Loucy (cell line): ENCODE results near the gene RXRG.

Experiments used
- H2AFZ ChIP-seq: fragments of 200-600 bp; sonication (generic); 2 replicates; pipeline ENCODE4 v1.6.0; 2016; ENCODE audit warnings: antibody characterized with exemption, mild to moderate bottlenecking, low read length, moderate library complexity
- H3F3A ChIP-seq: fragments of 200-600 bp; 2 replicates; pipeline ENCODE4 v1.6.0; 2016; ENCODE audit warnings: antibody characterized with exemption, low read depth, mild to moderate bottlenecking
- H3K27me3 ChIP-seq: fragments of 200-600 bp; sonication (generic); 2 replicates; pipeline ENCODE4 v1.6.1; 2014; ENCODE audit warnings: low read length, mild to moderate bottlenecking; ENCODE audit not compliant: insufficient read depth, poor library complexity, severe bottlenecking
- H3K36me3 ChIP-seq: fragments of 200-600 bp; sonication (generic); 2 replicates; pipeline ENCODE4 v1.6.1; 2016; ENCODE audit warnings: low read length; ENCODE audit not compliant: insufficient read depth
- H3K4me1 ChIP-seq: fragments of 200-600 bp; sonication (generic); 2 replicates; pipeline ENCODE4 v1.5.1; 2014; ENCODE audit warnings: low read length, mild to moderate bottlenecking; ENCODE audit not compliant: insufficient read depth, poor library complexity, severe bottlenecking
- H3K4me2 ChIP-seq: fragments of 200-600 bp; sonication (generic); 2 replicates; pipeline ENCODE4 v1.6.0; 2014; ENCODE audit warnings: antibody characterized with exemption, low read length, low read depth, mild to moderate bottlenecking; ENCODE audit not compliant: poor library complexity, severe bottlenecking
- H3K4me3 ChIP-seq: fragments of 200-600 bp; sonication (generic); 2 replicates; pipeline ENCODE4 v1.5.1; 2014; ENCODE audit warnings: low read length, mild to moderate bottlenecking, mixed read lengths; ENCODE audit not compliant: poor library complexity, severe bottlenecking
- H3K79me2 ChIP-seq: fragments of 200-600 bp; sonication (generic); 2 replicates; pipeline ENCODE4 v1.6.1; 2014; ENCODE audit warnings: low read length; ENCODE audit not compliant: insufficient read depth
- H3K9ac ChIP-seq: fragments of 200-600 bp; sonication (generic); 2 replicates; pipeline ENCODE4 v1.6.0; 2014; ENCODE audit warnings: mild to moderate bottlenecking, low read depth, low read length, moderate library complexity; ENCODE audit not compliant: poor library complexity, severe bottlenecking
- H3K9me2 ChIP-seq: fragments of 200-600 bp; sonication (generic); replicated peaks from 2 replicates; pipeline ENCODE4 v1.6.1; 2016; ENCODE audit warnings: low read depth, low read length, mixed read lengths
- H3K9me3 ChIP-seq: fragments of 200-600 bp; sonication (generic); 2 replicates; pipeline ENCODE4 v1.6.1; 2014; ENCODE audit warnings: mild to moderate bottlenecking, antibody characterized with exemption, low read length, low read depth; ENCODE audit not compliant: insufficient read depth
- H4K20me1 ChIP-seq: fragments of 200-600 bp; sonication (generic); 2 replicates; pipeline ENCODE4 v1.6.0; 2014; ENCODE audit warnings: antibody characterized with exemption, low read length, mild to moderate bottlenecking; ENCODE audit not compliant: insufficient read depth, poor library complexity, severe bottlenecking
- CTCF ChIP-seq: fragments of 200-600 bp; sonication (generic); conservative IDR thresholded peaks from 2 replicates; pipeline ENCODE4 v1.5.1; 2014; ENCODE audit warnings: mild to moderate bottlenecking, antibody characterized with exemption, low read length
- EZH2phosphoT487 ChIP-seq: fragments of 200-600 bp; IDR thresholded peaks from 2 replicates; pipeline ENCODE4 v1.6.1; 2018; ENCODE audit warnings: antibody characterized with exemption, mild to moderate bottlenecking, moderate library complexity, borderline replicate concordance

Gene RXRG

DNA sequence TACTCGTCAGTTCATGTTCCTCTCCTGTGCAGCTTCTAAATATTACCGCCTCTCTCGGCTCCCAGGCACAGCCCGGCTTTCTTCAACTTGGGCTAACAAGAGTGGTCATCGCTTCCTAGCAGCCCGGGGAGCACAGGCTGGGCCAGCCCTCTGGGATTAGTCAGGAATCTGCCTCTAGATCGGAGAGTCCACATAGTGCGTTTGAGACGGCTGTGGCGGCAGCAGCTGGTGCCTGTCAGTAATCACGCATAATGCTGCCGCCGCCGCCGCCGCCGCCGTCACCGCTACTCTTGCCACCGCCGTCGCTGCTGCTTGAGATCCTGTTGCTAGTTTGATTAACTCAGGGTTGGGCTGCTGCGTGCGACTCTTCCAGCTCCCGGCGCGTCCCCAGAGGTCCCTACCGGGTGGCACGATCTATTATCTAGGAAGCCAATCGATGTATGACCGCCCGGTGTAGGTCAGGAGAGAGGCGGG, at the start of gene RXRG:
Gene RXRG (minus strand): TSS at position 230 of the 474 bp plus-strand sequence. CDS start 233 bp downstream, outside the sequence.
- H2AFZ ChIP-seq: no peak within 1 kb of the TSS
- no peaks in the 10 kb centered on the region for H3K9me2 ChIP-seq
- H3K9me3 ChIP-seq: no peaks in the 10 kb centered on the region
- no peak within 1 kb of the TSS for H3K4me2 ChIP-seq
- H3K9ac ChIP-seq: no peak within 1 kb of the TSS
- H3K79me2 ChIP-seq: no peaks in the 10 kb centered on the region
- H3K27me3 ChIP-seq: no peaks in the 10 kb centered on the region
- TF ChIP-seq EZH2phosphoT487: no peak
- H4K20me1 ChIP-seq: no peaks in the 10 kb centered on the region
- H3K4me1 ChIP-seq: no peaks in the 10 kb centered on the region
- H3F3A ChIP-seq: no peaks in the 10 kb centered on the region
- no peak within 1 kb of the TSS for H3K4me3 ChIP-seq
- H3K36me3 ChIP-seq: no peaks in the 10 kb centered on the region

GRCh38 chr1:165492845-165493373, 48.0 kb upstream of the RXRG start:
- Histone ChIP-seq H3K4me3 (no peak overlapping the region), H3K36me3 (no peaks in the 10 kb centered on the region), H3K4me2 (no peak overlapping the region), H3K79me2 (no peaks in the 10 kb centered on the region), H3K27me3 (no peaks in the 10 kb centered on the region), H4K20me1 (no peaks in the 10 kb centered on the region), H3K9ac (no peak overlapping the region), H3K9me3 (no peaks in the 10 kb centered on the region), H3K4me1 (no peaks in the 10 kb centered on the region), H2AFZ (no peak overlapping the region), H3F3A (no peaks in the 10 kb centered on the region), H3K9me2 (no peaks in the 10 kb centered on the region)
- TF ChIP-seq EZH2phosphoT487: no peak

DNA sequence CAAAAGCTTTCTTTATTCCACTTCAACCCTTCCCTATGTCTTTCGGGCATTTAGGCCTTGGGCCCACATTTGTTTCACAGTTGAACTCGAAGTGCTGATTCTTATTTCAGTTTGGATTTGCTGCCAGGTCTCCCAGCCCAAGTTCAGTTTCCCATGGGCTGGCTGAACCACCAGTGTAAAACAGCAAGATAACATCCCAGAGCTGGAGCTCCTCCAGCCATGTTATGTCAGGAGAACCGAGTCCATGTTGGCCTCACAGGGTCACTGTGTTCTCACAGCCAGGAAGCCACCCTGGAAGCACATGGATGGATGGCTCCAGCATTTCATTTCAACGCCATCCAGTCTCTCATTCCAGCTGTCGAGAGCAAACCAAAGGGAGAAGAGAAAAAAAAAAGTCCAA, 45.2 kb upstream of the RXRG start:
- no peaks in the 10 kb centered on the region for H3F3A ChIP-seq
- H3K4me1 ChIP-seq: no peaks in the 10 kb centered on the region
- no peak for TF ChIP-seq EZH2phosphoT487
- TF ChIP-seq CTCF: no peak
- H3K4me3 ChIP-seq: no peak overlapping the region
- H3K4me2 ChIP-seq: no peak overlapping the region
- no peaks in the 10 kb centered on the region for H3K27me3 ChIP-seq
- no peak overlapping the region for H2AFZ ChIP-seq
- H3K9me3 ChIP-seq: no peaks in the 10 kb centered on the region
- H3K36me3 ChIP-seq: no peaks in the 10 kb centered on the region
- no peaks in the 10 kb centered on the region for H4K20me1 ChIP-seq
- H3K9ac ChIP-seq: no peak overlapping the region
- H3K9me2 ChIP-seq: no peaks in the 10 kb centered on the region
- H3K79me2 ChIP-seq: no peaks in the 10 kb centered on the region

GRCh38 chr1:165487921-165488320, 43.0 kb upstream of the RXRG start:
- Histone ChIP-seq H3K36me3 (no peaks in the 10 kb centered on the region), H3K9ac (no peak overlapping the region), H3K79me2 (no peaks in the 10 kb centered on the region), H3K27me3 (no peaks in the 10 kb centered on the region), H3K9me3 (no peaks in the 10 kb centered on the region), H3F3A (no peaks in the 10 kb centered on the region), H4K20me1 (no peaks in the 10 kb centered on the region), H3K9me2 (no peaks in the 10 kb centered on the region), H2AFZ (no peak overlapping the region), H3K4me1 (no peaks in the 10 kb centered on the region), H3K4me2 (no peak overlapping the region), H3K4me3 (no peak overlapping the region)
- TF ChIP-seq EZH2phosphoT487 (no peak), CTCF (no peak)
